Fibroblast of lung (primary cell): ENCODE results near the gene NOVA2.

Experiments
- CTCF ChIP-seq, 2 donors: IDR thresholded peaks in 1 of 2; conservative IDR thresholded peaks in 1 of 2; 1 replicate in 1 of 2; 2 replicates in 1 of 2; pipeline ENCODE4 v1.5.1; 2011 to 2012; ENCODE audit warnings: low read length in 2 of 2, control low read depth in 1 of 2, inconsistent platforms in 1 of 2, low read depth in 1 of 2, mild to moderate bottlenecking in 1 of 2
- EZH2 ChIP-seq: IDR thresholded peaks from 2 replicates; pipeline ENCODE4 v1.5.1; 2012; ENCODE audit warnings: low read length, control low read depth, mild to moderate bottlenecking; ENCODE audit errors: missing control alignments

DNA sequence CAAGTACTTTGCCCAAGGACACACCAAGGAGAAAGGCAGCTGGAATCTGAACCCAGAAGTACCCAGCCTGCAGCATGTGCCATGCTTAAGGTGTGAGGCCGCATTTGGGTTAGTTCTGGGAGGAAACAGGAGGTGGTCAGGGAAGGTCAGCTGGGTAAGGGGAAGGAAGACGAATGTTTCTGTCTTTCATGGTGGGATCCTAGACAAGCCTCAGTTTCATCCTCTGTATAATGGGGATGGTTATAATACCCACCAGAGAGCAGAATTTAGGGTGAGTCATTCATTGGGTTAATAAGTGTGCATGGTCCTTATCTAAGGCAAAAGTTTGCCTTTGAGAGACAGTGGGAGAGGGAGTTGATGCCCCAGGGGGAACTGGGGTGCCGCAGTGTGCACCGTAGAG is 25.2 kb upstream of the NOVA2 start:
- TF ChIP-seq CTCF (conservative IDR thresholded peaks at IDR 0.05 in 1 of 2, IDR thresholded peaks at IDR 0.05 in 1 of 2; ENCODE audit: low read depth in 1 of 2, low read length in 2 of 2) (no peak), EZH2 (no peak)
